Measurements from ENCODE around the gene HLA-DQA2. TPM values are rescaled to one million over a fixed set of nuclear protein-coding genes. Genes with fewer than 3 reads are reported as not detected.

Gene HLA-DQA2
- total RNA-seq, 4 donors from 2014 or later = 0.63 to 1.8 (median 0.98) TPM; not detected in 1

- TF ChIP-seq EP300 (IDR thresholded peaks at IDR 0.05) = no peak
- no peak for TF ChIP-seq CTCF (IDR thresholded peaks at IDR 0.05)
- TF ChIP-seq POLR2A (IDR thresholded peaks at IDR 0.05) = no peak
Observed at GRCh38 chr6:32709625-32710024, 31.6 kb upstream of the HLA-DQA2 start.

GRCh38 chr6:32713241-32713640 is 27.9 kb upstream of the HLA-DQA2 start:
- TF ChIP-seq EP300 (IDR thresholded peaks at IDR 0.05) = no peak
- no peak for TF ChIP-seq POLR2A (IDR thresholded peaks at IDR 0.05)
- no peak for TF ChIP-seq CTCF (IDR thresholded peaks at IDR 0.05)
- no peak for DNase-seq (ENCODE audit: low spot score in 2 of 2)
- Histone ChIP-seq H3K4me3 (no peak overlapping the region), H3K9me3 (no peaks in the 10 kb centered on the region), H3K36me3 (no peaks in the 10 kb centered on the region), H3K27ac (no peak overlapping the region), H3K27me3 (no peaks in the 10 kb centered on the region), H3K4me1 (no peaks in the 10 kb centered on the region)

More at GRCh38 chr6:32709625-32710024, 31.6 kb upstream of the HLA-DQA2 start:
- Histone ChIP-seq H3K4me3 (no peak overlapping the region), H3K9me3 (no peaks in the 10 kb centered on the region), H3K36me3 (no peaks in the 10 kb centered on the region), H3K4me1 (no peaks in the 10 kb centered on the region), H3K27ac (no peak overlapping the region), H3K27me3 (peaks cover 0 to 7% of the 10 kb centered on the region in 2 donors)
- no peak for DNase-seq (ENCODE audit: low spot score in 2 of 2)

DNA sequence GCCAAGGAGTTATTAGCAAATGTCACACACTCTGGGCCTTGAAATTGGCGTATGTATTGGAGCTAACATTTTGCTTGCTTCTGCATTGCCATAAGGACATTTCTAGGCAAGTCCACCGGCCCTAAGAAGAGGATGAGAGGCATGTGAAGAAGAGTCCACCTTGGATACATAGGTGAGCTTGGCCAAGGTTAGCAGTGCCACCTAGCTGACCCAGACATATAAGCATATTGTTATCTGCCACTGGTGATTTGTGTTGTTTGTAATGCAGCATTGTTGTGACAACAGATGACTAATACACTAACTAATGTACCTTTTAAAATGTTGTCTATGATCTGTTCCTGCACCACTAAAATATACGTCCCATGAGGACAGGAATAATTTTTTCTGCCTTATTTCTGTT is 24.8 kb upstream of the HLA-DQA2 start:
- no peaks in the 10 kb centered on the region for H3K27me3 ChIP-seq
- no peaks in the 10 kb centered on the region for H3K36me3 ChIP-seq
- H3K9me3 ChIP-seq = no peaks in the 10 kb centered on the region
- 86 to 93% methylated on average over 3 of the region's 3 CpGs for WGBS, 2 donors
- no peak overlapping the region for H3K4me3 ChIP-seq
- TF ChIP-seq CTCF (IDR thresholded peaks at IDR 0.05) = no peak
- TF ChIP-seq EP300 (IDR thresholded peaks at IDR 0.05) = no peak
- H3K4me1 ChIP-seq = no peaks in the 10 kb centered on the region
- H3K27ac ChIP-seq = no peak overlapping the region
- DNase-seq (ENCODE audit: low spot score in 2 of 2) = no peak

- no peaks in the 10 kb centered on the region for H3K9me3 ChIP-seq
- H3K27ac ChIP-seq = no peak overlapping the region
- no peak for DNase-seq (ENCODE audit: low spot score in 2 of 2)
- H3K4me3 ChIP-seq = no peak overlapping the region
- no peaks in the 10 kb centered on the region for H3K27me3 ChIP-seq
- TF ChIP-seq CTCF (IDR thresholded peaks at IDR 0.05) (no peak), EP300 (IDR thresholded peaks at IDR 0.05) (no peak), POLR2A (IDR thresholded peaks at IDR 0.05) (no peak)
- 53 to 60% methylated on average over 3 of the region's 3 CpGs for WGBS, 2 donors
- no peaks in the 10 kb centered on the region for H3K36me3 ChIP-seq
- H3K4me1 ChIP-seq = no peaks in the 10 kb centered on the region
Observed at GRCh38 chr6:32718879-32719278, 22.3 kb upstream of the HLA-DQA2 start.

- H3K4me3 ChIP-seq = no peak overlapping the region
- H3K9me3 ChIP-seq = no peaks in the 10 kb centered on the region
- WGBS, 2 donors = 43 to 52% methylated on average over 2 of the region's 2 CpGs
- no peak for TF ChIP-seq CTCF (IDR thresholded peaks at IDR 0.05)
- H3K4me1 ChIP-seq = no peaks in the 10 kb centered on the region
- peaks cover 0 to 3% of the 10 kb centered on the region in 2 donors for H3K27me3 ChIP-seq
- no peak for DNase-seq (ENCODE audit: low spot score in 2 of 2)
- H3K27ac ChIP-seq = no peak overlapping the region
- H3K36me3 ChIP-seq = no peaks in the 10 kb centered on the region
Observed at GRCh38 chr6:32738126-32738525, 3.1 kb upstream of the HLA-DQA2 start.

Measured in tibial nerve (tissue), 4 donors.